ENCODE data around the gene C6orf58.
"Not testable (repeated sequence)": the region's sequence is repeated elsewhere in the genome, so short reads cannot be mapped to it uniquely, and the experiment has no call there.

C6orf58 gene

DNA sequence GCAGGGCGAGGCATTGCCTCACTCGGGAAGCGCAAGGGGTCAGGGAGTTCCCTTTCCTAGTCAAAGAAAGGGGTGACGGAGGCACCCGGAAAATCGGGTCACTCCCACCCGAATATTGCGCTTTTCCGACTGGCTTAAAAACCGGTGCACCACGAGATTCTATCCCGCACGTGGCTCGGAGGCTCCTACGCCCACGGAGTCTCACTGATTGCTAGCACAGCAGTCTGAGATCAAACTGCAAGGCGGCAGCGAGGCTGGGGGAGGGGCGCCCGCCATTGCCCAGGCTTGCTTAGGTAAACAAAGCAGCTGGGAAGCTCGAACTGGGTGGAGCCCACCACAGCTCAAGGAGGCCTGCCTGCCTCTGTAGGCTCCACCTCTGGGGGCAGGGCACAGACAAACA is 16.5 kb downstream of the C6orf58 start:
- not testable (repeated sequence) for DNase-seq

- DNase-seq, result no peak
Observed at GRCh38 chr6:127606131-127606562, 29.2 kb downstream of the C6orf58 start.

- no peak for DNase-seq
Observed at GRCh38 chr6:127608554-127609270, 31.7 kb downstream of the C6orf58 start.

GRCh38 chr6:127618729-127619128 is 41.8 kb downstream of the C6orf58 start:
- DNase-seq, result no peak

DNA sequence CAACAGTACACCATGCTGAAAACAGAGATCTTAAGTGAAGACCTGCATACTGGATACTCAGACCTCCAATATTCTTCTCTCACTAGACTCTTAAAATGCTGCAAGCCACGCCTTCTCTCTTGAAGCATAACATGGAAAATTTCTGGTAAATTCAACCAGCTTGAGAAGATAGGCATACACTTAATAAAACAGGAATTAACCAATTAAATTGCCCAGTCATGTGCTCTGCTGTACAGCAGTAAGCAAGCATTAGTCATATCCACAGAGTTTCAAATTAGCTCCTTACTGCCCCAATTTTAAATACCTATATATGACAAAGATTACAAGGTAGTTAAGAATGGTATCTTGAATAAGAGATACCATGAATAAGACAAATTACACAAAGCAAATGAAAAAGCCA is 53.8 kb downstream of the C6orf58 start:
- no peak for DNase-seq

DNA sequence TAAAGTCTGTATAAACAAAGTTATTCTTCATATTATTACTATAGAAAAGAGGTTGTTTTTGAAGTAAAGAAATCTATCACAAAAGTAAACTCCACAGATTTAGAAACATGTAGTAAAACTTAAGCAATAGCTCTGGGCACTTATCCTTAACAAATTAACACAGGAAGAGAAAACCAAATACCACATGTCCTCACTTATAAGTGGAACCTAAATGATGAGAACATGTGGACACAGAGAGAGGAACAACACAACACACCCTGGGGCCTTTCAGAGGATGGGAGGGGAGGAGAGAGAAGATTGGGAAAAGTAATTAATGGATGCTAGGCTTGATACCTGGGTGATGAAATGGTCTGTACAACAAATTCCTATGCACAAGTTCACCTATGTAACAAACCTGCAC is 57.2 kb downstream of the C6orf58 start:
- DNase-seq, result no peak

DNA sequence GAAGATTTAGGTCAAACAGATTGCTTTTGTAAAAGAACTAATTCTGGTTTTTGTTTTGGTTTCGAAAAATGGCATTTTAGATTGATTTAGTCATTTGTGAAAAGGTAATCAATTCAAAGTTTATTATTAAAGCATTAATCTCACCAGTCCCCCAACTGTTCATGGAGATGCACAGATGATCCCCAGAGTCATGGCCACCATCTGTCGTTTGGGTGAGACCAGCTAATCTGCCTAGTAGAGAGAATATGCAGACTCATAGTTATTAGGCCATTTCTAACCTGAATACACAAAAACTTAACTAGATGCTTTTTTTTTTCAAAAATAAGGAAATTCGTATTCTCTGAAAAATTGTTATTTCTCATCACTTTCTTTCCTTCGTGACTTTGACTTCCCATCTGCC is 58.1 kb downstream of the C6orf58 start:
- no peak for DNase-seq

DNA sequence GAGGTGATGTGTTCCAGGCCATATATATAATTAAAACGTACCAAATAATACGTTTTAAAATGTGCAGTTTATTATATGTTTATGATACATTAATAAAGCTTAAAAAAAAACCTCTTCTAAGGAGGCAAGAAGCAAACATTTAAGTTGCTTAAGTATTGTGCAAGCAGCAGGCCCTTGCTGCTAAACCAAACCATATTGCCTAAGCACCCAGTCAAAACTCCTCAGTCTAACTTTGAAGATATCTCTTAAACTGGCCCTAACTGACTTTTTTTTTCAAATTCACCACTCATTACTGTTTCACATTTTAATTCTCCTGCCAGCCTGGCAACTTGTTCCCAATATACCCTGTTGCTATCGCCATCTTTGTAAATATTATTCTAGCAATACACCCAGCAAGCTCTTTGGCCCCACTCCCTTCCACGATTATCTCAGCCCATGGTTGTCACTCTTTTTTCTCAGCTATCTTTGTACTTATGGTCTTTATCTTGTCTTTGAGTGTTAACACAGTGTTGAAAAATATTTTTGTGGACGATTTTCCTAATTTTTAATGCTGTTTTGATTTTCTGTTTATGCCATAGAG is 60.9 kb downstream of the C6orf58 start:
- DNase-seq, result no peak
